Measurements from ENCODE around the gene FUS.

- TF ChIP-seq CTCF (IDR thresholded peaks at IDR 0.05), result no peak
- no peak for TF ChIP-seq POLR2AphosphoS5 (IDR thresholded peaks at IDR 0.05)
- no peak for TF ChIP-seq EP300 (IDR thresholded peaks at IDR 0.05)
- no peak for TF ChIP-seq POLR2A (IDR thresholded peaks at IDR 0.05)
These were observed 11.1 kb upstream of the FUS start for GRCh38 chr16:31168848-31169247.

Measured in gastroesophageal sphincter (tissue), 3 donors.